IPS-NIHi7 (cell line): ENCODE measurements around the gene DPH6.
"Not testable (repeated sequence)": the region's sequence is repeated elsewhere in the genome, so short reads cannot be mapped to it uniquely, and the experiment has no call there.

ENCODE experiments used
- DNase-seq: peaks from one replicate; pipeline ENCODE4 v3.0.0; 2012; ENCODE audit warnings: mixed read lengths; ENCODE audit errors: extremely low spot score

DPH6 gene

GRCh38 chr15:35329521-35329961 lies 216.4 kb downstream of the DPH6 start:
- DNase-seq = no peak

- DNase-seq = not testable (repeated sequence)
These were observed 217.1 kb downstream of the DPH6 start for GRCh38 chr15:35328836-35329235.

- no peak for DNase-seq
These were observed 218.2 kb downstream of the DPH6 start for GRCh38 chr15:35327789-35328188.

DNA sequence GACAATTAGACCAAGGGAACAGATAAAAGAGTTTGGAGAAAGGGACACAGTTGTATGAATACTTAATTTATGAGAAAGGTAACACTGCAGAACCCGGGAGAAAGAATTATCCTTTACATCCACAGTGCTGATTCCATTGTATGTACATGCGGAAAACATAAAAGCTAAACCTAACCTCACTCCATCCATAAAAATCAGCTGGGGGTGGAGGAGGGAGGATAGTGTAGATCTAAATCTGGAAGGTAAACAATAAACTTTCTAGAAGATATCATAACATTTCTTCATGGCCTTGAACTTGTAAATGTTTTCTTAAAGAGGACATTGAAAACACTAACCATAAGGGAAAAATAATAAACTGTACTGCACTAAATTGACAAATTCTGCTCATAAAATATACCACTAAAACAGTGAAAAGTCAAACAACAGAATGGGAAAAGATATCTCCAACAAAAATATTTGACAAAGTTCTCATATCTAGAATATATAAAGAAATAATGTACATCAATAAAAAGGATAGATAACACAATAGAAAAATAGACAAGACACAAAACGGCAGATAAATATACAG lies 220.5 kb downstream of the DPH6 start:
- no peak for DNase-seq

DNA sequence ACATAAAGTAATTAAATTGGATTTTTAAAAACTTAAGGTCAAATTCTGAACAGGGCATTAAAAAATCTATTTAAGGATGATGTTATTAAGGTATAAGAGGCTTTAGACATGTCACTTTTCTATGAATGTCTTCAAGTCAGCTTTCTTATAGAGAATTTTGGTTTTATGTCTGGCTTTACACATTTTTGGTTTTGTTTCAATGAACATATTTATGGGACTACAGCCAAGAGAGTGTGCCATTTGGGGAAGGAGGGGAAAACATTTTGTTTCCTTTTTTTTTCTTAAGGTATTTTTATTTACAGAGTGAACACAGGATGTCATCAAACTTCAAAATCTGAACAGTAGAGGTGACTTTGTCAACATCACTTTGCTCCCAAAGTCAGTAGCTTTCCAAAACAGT lies 222.8 kb downstream of the DPH6 start:
- no peak for DNase-seq

DNA sequence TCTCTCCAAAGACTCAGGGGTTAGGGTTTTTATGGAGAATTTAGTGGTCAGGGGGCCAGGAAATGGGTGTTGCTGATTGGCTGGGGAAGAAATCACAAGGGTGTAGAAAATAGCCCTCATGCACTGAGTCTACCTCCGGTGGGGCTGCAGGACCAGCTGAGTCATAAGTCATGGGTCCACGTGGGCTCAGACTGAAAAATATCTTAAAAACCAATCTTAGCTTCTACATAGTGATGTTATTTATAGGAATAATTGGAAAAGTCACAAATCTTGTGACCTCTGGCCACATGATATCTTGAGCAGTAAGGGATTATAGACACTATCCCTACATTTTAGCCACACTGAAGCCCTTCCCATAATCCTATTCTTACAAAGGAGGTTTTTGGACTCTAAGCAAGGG lies 224.0 kb downstream of the DPH6 start:
- no peak for DNase-seq

DNA sequence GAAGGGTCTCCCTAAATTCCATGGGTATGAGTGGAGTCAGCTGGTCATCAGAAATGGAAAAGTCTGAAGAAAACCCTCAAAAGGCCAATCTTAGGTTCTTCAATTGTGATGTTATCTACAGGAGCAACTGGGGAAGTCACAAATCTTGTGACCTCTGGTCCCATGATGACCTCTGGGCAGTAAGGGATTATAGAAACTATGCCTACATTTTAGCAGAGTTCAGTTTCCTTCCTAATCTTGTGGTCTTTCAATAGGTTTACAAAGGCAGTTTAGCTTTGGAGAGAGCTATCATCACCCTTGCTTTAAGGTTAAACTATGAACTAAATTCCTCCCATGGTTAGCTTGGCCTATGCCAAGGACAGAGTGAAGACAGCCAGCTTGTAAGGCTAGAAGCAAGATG lies 225.1 kb downstream of the DPH6 start:
- DNase-seq = no peak
